Uterus (tissue), 2 donors: ENCODE measurements around the gene GJA4.

Experiments used
- CTCF ChIP-seq, 4 experiments: fragments of 200-600 bp in 2 of 4; fragments of 450-650 bp in 2 of 4; sonication (generic) in 2 of 4; IDR thresholded peaks; one replicate each; pipeline ENCODE4 v1.5.1; 2016 to 2019; ENCODE audit warnings: antibody characterized with exemption in 4 of 4, mild to moderate bottlenecking in 2 of 4, moderate library complexity in 1 of 4
- POLR2A ChIP-seq, 2 donors: fragments of 450-650 bp; IDR thresholded peaks; one replicate each; pipeline ENCODE4 v1.6.1; 2016; ENCODE audit warnings: antibody characterized with exemption in 2 of 2, mild to moderate bottlenecking in 1 of 2, moderate library complexity in 1 of 2

GRCh38 chr1:34828611-34829010 lies 35.8 kb downstream of the GJA4 start:
- no peak for TF ChIP-seq CTCF (IDR thresholded peaks at IDR 0.05)
- no peak for TF ChIP-seq POLR2A (IDR thresholded peaks at IDR 0.05)
